Measurements from ENCODE around the gene DNAJA1.
"Not testable (repeated sequence)": the region's sequence is repeated elsewhere in the genome, so short reads cannot be mapped to it uniquely, and the experiment has no call there.

DNAJA1 gene

GRCh38 chr9:33080534-33080933, 55.5 kb downstream of the DNAJA1 start:
- H3K9me3 Mint-ChIP-seq, result peaks cover 2% of the 10 kb centered on the region
- H3K27ac Mint-ChIP-seq, result no peak overlapping the region
- H3K4me1 Mint-ChIP-seq, result peaks cover 11% of the 10 kb centered on the region
- no peaks in the 10 kb centered on the region for H3K36me3 Mint-ChIP-seq (ENCODE audit: low read depth)
- no peak overlapping the region for H3K4me3 Mint-ChIP-seq
- H3K27me3 Mint-ChIP-seq (ENCODE audit: low read depth), result no peaks in the 10 kb centered on the region
- TF ChIP-seq, protein P1, sequence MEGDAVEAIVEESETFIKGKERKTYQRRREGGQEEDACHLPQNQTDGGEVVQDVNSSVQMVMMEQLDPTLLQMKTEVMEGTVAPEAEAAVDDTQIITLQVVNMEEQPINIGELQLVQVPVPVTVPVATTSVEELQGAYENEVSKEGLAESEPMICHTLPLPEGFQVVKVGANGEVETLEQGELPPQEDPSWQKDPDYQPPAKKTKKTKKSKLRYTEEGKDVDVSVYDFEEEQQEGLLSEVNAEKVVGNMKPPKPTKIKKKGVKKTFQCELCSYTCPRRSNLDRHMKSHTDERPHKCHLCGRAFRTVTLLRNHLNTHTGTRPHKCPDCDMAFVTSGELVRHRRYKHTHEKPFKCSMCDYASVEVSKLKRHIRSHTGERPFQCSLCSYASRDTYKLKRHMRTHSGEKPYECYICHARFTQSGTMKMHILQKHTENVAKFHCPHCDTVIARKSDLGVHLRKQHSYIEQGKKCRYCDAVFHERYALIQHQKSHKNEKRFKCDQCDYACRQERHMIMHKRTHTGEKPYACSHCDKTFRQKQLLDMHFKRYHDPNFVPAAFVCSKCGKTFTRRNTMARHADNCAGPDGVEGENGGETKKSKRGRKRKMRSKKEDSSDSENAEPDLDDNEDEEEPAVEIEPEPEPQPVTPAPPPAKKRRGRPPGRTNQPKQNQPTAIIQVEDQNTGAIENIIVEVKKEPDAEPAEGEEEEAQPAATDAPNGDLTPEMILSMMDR (IDR thresholded peaks at IDR 0.05; ENCODE audit: unreplicated experiment in 3 of 3), result no peak

GRCh38 chr9:33081128-33081851, 56.2 kb downstream of the DNAJA1 start:
- H3K27ac Mint-ChIP-seq, result no peak overlapping the region
- no peaks in the 10 kb centered on the region for H3K27me3 Mint-ChIP-seq (ENCODE audit: low read depth)
- no peaks in the 10 kb centered on the region for H3K36me3 Mint-ChIP-seq (ENCODE audit: low read depth)
- peaks cover 5% of the 10 kb centered on the region for H3K4me1 Mint-ChIP-seq
- H3K4me3 Mint-ChIP-seq, result no peak overlapping the region
- TF ChIP-seq, protein P1 (IDR thresholded peaks at IDR 0.05; ENCODE audit: unreplicated experiment in 3 of 3), result peak; percentile 73 to 84 (median 78)
- H3K9me3 Mint-ChIP-seq, result peaks cover 2% of the 10 kb centered on the region

DNA sequence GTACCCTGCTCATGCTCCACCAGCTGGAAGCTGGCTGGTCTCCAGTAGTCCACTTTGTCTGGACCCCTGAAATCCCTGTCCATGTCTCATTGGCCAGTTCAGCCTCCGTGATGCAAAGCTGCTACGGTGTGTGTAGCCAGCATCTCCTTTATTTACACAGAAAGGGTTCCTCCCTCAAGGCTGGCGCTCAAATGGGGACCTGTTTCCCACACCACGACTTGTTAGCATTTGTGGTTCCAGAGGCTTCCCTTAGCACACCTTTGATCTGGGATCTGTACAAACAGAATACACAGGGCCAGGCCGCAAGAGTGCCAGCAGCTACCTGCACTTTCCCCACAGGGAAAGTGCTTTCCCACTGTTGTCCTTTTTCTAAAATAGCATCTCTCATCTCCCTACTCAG, 57.1 kb downstream of the DNAJA1 start:
- Mint-ChIP-seq H3K27me3 (ENCODE audit: low read depth) (peaks cover 4% of the 10 kb centered on the region), H3K4me3 (no peak overlapping the region), H3K27ac (peak overlapping the region in 1 of 3 experiments; percentile 9), H3K4me1 (no peaks in the 10 kb centered on the region), H3K9me3 (peaks cover 2% of the 10 kb centered on the region), H3K36me3 (ENCODE audit: low read depth) (no peaks in the 10 kb centered on the region)
- TF ChIP-seq, protein P1 (IDR thresholded peaks at IDR 0.05; ENCODE audit: unreplicated experiment in 3 of 3), result no peak

GRCh38 chr9:33082538-33083326, 57.7 kb downstream of the DNAJA1 start:
- Mint-ChIP-seq H3K4me3 (no peak overlapping the region), H3K36me3 (ENCODE audit: low read depth) (no peaks in the 10 kb centered on the region), H3K4me1 (no peaks in the 10 kb centered on the region), H3K9me3 (peaks cover 2% of the 10 kb centered on the region), H3K27ac (peak overlapping the region in 1 of 3 experiments; percentile 9), H3K27me3 (ENCODE audit: low read depth) (peaks cover 4% of the 10 kb centered on the region)
- TF ChIP-seq, protein P1 (IDR thresholded peaks at IDR 0.05; ENCODE audit: unreplicated experiment in 3 of 3), result no peak

- H3K27me3 Mint-ChIP-seq (ENCODE audit: low read depth); H3K4me1 Mint-ChIP-seq; H3K36me3 Mint-ChIP-seq (ENCODE audit: low read depth); H3K27ac Mint-ChIP-seq; H3K9me3 Mint-ChIP-seq; H3K4me3 Mint-ChIP-seq: not testable (repeated sequence)
Observed at GRCh38 chr9:33085672-33086071, 60.6 kb downstream of the DNAJA1 start.
